Subcutaneous abdominal adipose tissue (tissue), 5 donors: ENCODE data around the gene PLCD1.
"Not testable (repeated sequence)": the region's sequence is repeated elsewhere in the genome, so short reads cannot be mapped to it uniquely, and the experiment has no call there.

Source experiments
- H3K27ac ChIP-seq: one replicate; pipeline ENCODE4 v1.7.0; 2013; ENCODE audit warnings: low read depth, mild to moderate bottlenecking, inconsistent platforms, low read length, moderate library complexity
- H3K27me3 ChIP-seq, 5 donors: one replicate each; pipeline ENCODE4 v1.7.0; 2013; ENCODE audit warnings: low read length in 5 of 5, inconsistent platforms in 1 of 5; ENCODE audit not compliant: control insufficient read depth in 5 of 5, insufficient read depth in 4 of 5
- H3K36me3 ChIP-seq, 5 donors: one replicate each; pipeline ENCODE4 v1.7.0; 2013; ENCODE audit warnings: low read length in 5 of 5; ENCODE audit not compliant: control insufficient read depth in 5 of 5, insufficient read depth in 5 of 5
- H3K4me1 ChIP-seq, 5 donors: one replicate each; pipeline ENCODE4 v1.7.0; 2013; ENCODE audit warnings: low read length in 5 of 5, mild to moderate bottlenecking in 3 of 5, moderate library complexity in 1 of 5; ENCODE audit not compliant: control insufficient read depth in 5 of 5, insufficient read depth in 5 of 5
- H3K4me3 ChIP-seq, 5 donors: one replicate each; pipeline ENCODE4 v1.7.0; 2013; ENCODE audit warnings: low read length in 5 of 5, low read depth in 1 of 5
- H3K9ac ChIP-seq, 5 donors: one replicate each; pipeline ENCODE4 v1.7.0; 2013; ENCODE audit warnings: low read length in 5 of 5, mild to moderate bottlenecking in 4 of 5, moderate library complexity in 3 of 5
- H3K9me3 ChIP-seq, 5 donors: one replicate each; pipeline ENCODE4 v1.7.0; 2013; ENCODE audit warnings: low read length in 5 of 5; ENCODE audit not compliant: control insufficient read depth in 5 of 5
- donor health status: healthy.
- donor health status: healthy.
- donor health status: healthy.
- donor health status: healthy.
- donor health status: healthy.

The PLCD1 gene

GRCh38 chr3:37988376-37988775 lies 41.1 kb downstream of the PLCD1 start:
- not testable (repeated sequence) for H3K27ac ChIP-seq, H3K9me3 ChIP-seq, H3K4me3 ChIP-seq, H3K36me3 ChIP-seq, H3K27me3 ChIP-seq, H3K4me1 ChIP-seq, H3K9ac ChIP-seq

- H3K4me3 ChIP-seq, result no peak overlapping the region
- H3K27me3 ChIP-seq, result no peaks in the 10 kb centered on the region
Measured at GRCh38 chr3:37987751-37988179, 41.7 kb downstream of the PLCD1 start.

GRCh38 chr3:37987315-37987697 lies 42.1 kb downstream of the PLCD1 start:
- Histone ChIP-seq H3K27ac (no peak overlapping the region), H3K4me1 (no peaks in the 10 kb centered on the region), H3K9ac (no peak overlapping the region), H3K27me3 (no peaks in the 10 kb centered on the region), H3K36me3 (peaks cover under 1 to 13% (median 7%) of the 10 kb centered on the region in 5 donors), H3K4me3 (no peak overlapping the region), H3K9me3 (no peaks in the 10 kb centered on the region)

More at GRCh38 chr3:37987751-37988179, 41.7 kb downstream of the PLCD1 start:
- H3K4me1 ChIP-seq, result no peaks in the 10 kb centered on the region
- no peak overlapping the region for H3K9ac ChIP-seq
- H3K27ac ChIP-seq, result no peak overlapping the region
- H3K9me3 ChIP-seq, result no peaks in the 10 kb centered on the region
- H3K36me3 ChIP-seq, result peaks cover 0 to 9% (median 4%) of the 10 kb centered on the region in 5 donors

GRCh38 chr3:37986479-37987314 lies 42.7 kb downstream of the PLCD1 start:
- Histone ChIP-seq H3K4me1 (no peaks in the 10 kb centered on the region), H3K9me3 (no peaks in the 10 kb centered on the region), H3K36me3 (peaks cover 2 to 19% (median 11%) of the 10 kb centered on the region in 5 donors), H3K27me3 (no peaks in the 10 kb centered on the region), H3K27ac (no peak overlapping the region), H3K9ac (no peak overlapping the region), H3K4me3 (no peak overlapping the region)

GRCh38 chr3:37985637-37986320 lies 43.7 kb downstream of the PLCD1 start:
- no peak overlapping the region for H3K9ac ChIP-seq
- no peaks in the 10 kb centered on the region for H3K9me3 ChIP-seq
- peaks cover 2 to 26% (median 16%) of the 10 kb centered on the region in 5 donors for H3K36me3 ChIP-seq
- no peaks in the 10 kb centered on the region for H3K27me3 ChIP-seq
- H3K27ac ChIP-seq, result no peak overlapping the region
- H3K4me1 ChIP-seq, result no peaks in the 10 kb centered on the region
- H3K4me3 ChIP-seq, result no peak overlapping the region

- H3K27me3 ChIP-seq, result no peaks in the 10 kb centered on the region
- no peaks in the 10 kb centered on the region for H3K9me3 ChIP-seq
- no peak overlapping the region for H3K27ac ChIP-seq
- H3K9ac ChIP-seq, result no peak overlapping the region
- H3K4me1 ChIP-seq, result peaks cover 0 to 2% (median 0%) of the 10 kb centered on the region in 5 donors
- H3K4me3 ChIP-seq, result no peak overlapping the region
- peaks cover 2 to 34% (median 24%) of the 10 kb centered on the region in 5 donors for H3K36me3 ChIP-seq
Measured at GRCh38 chr3:37984596-37984995, 44.8 kb downstream of the PLCD1 start.

GRCh38 chr3:37984051-37984450 lies 45.4 kb downstream of the PLCD1 start:
- H3K9ac ChIP-seq, result no peak overlapping the region
- no peaks in the 10 kb centered on the region for H3K9me3 ChIP-seq
- peaks cover 2 to 34% (median 24%) of the 10 kb centered on the region in 5 donors for H3K36me3 ChIP-seq

GRCh38 chr3:37982331-37982730 lies 47.1 kb downstream of the PLCD1 start:
- Histone ChIP-seq H3K9ac (no peak overlapping the region), H3K4me1 (peaks cover 0 to 8% (median 2%) of the 10 kb centered on the region in 5 donors), H3K4me3 (no peak overlapping the region), H3K27me3 (no peaks in the 10 kb centered on the region), H3K27ac (no peak overlapping the region), H3K9me3 (no peaks in the 10 kb centered on the region), H3K36me3 (peaks cover 2 to 34% (median 24%) of the 10 kb centered on the region in 5 donors)

More at GRCh38 chr3:37984051-37984450, 45.4 kb downstream of the PLCD1 start:
- no peak overlapping the region for H3K4me3 ChIP-seq
- H3K27me3 ChIP-seq, result no peaks in the 10 kb centered on the region
- no peak overlapping the region for H3K27ac ChIP-seq
- peaks cover 0 to 2% (median 0%) of the 10 kb centered on the region in 5 donors for H3K4me1 ChIP-seq

- H3K36me3 ChIP-seq, result peaks cover 2 to 36% (median 29%) of the 10 kb centered on the region in 5 donors
- H3K27me3 ChIP-seq, result no peaks in the 10 kb centered on the region
- no peak overlapping the region for H3K4me3 ChIP-seq
- H3K4me1 ChIP-seq, result peaks cover 0 to 10% (median 2%) of the 10 kb centered on the region in 5 donors
- H3K27ac ChIP-seq, result no peak overlapping the region
- H3K9me3 ChIP-seq, result no peaks in the 10 kb centered on the region
- H3K9ac ChIP-seq, result no peak overlapping the region
Measured at GRCh38 chr3:37981348-37981664, 48.1 kb downstream of the PLCD1 start.
